K562 (cell line): Measurements from ENCODE around the gene CCDC106. TPM values are rescaled to one million over a fixed set of nuclear protein-coding genes. Genes with fewer than 3 reads are reported as not detected.
A peak's percentile ranks its signal among the peaks of the same experiment; 100 is the strongest.

ENCODE experiments used
- ATF4 ChIP-seq: fragments of 450-650 bp; formaldehyde crosslinking; IDR thresholded peaks from 2 replicates; pipeline ENCODE4 v1.4.0; 2022; ENCODE audit warnings: mild to moderate bottlenecking, moderate library complexity
- BCLAF1 ChIP-seq, 2 experiments: fragments of 450-650 bp in 1 of 2; IDR thresholded peaks; 2 replicates each; pipeline ENCODE4 v1.6.1; 2011 to 2017; ENCODE audit warnings: low read depth in 2 of 2, antibody characterized with exemption in 1 of 2, borderline replicate concordance in 1 of 2, low read length in 1 of 2, mild to moderate bottlenecking in 1 of 2, mixed read lengths in 1 of 2; ENCODE audit not compliant: control insufficient read depth in 1 of 2
- BDP1 ChIP-seq: IDR thresholded peaks from 3 replicates; pipeline ENCODE4 v1.6.1; 2011; ENCODE audit not compliant: insufficient read length, insufficient read depth
- CC2D1A ChIP-seq: fragments of 450-650 bp; IDR thresholded peaks from 2 replicates; pipeline ENCODE4 v1.6.1; 2017; ENCODE audit warnings: mild to moderate bottlenecking
- EGR1 ChIP-seq: fragments of 450-650 bp; conservative IDR thresholded peaks from 2 replicates; pipeline ENCODE4 v1.6.1; 2017; ENCODE audit warnings: mild to moderate bottlenecking
- EP400 ChIP-seq: fragments of 450-650 bp; IDR thresholded peaks from 2 replicates; pipeline ENCODE4 v1.6.1; 2017; ENCODE audit warnings: antibody characterized with exemption, mild to moderate bottlenecking, moderate library complexity
- FOXM1 ChIP-seq, 2 experiments: fragments of 450-650 bp in 1 of 2; sonication (generic) in 1 of 2; formaldehyde crosslinking in 1 of 2; IDR thresholded peaks; 2 replicates each; pipeline versions ENCODE4 v1.6.1 to v1.9.0; 2017 to 2022; ENCODE audit warnings: low read depth in 2 of 2, mild to moderate bottlenecking in 2 of 2, missing genetic modification reagents in 1 of 2, moderate library complexity in 1 of 2
- NCOA1 ChIP-seq: fragments of 450-650 bp; IDR thresholded peaks from 2 replicates; pipeline ENCODE4 v1.6.1; 2016; ENCODE audit warnings: low read depth
- RHOXF2B ChIP-seq: fragments of 250-450 bp; sonication (Bioruptor Pico); conservative IDR thresholded peaks from 2 replicates; pipeline ENCODE4 v1.5.1; 2021
- SP2 ChIP-seq: IDR thresholded peaks from 2 replicates; pipeline ENCODE4 v1.6.1; 2011; ENCODE audit warnings: mild to moderate bottlenecking, low read depth, low read length, moderate library complexity; ENCODE audit not compliant: poor library complexity, severe bottlenecking; ENCODE audit errors: extremely low read depth
- STAT6 ChIP-seq: sonication (generic); formaldehyde crosslinking; IDR thresholded peaks from 2 replicates; pipeline ENCODE4 v1.8.1; 2023; ENCODE audit warnings: mild to moderate bottlenecking, missing genetic modification reagents
- WHSC1 ChIP-seq: IDR thresholded peaks from one replicate; pipeline ENCODE4 v1.6.1; 2012; ENCODE audit warnings: low read length, control low read depth, inconsistent platforms
- YY1 ChIP-seq, 3 experiments: IDR thresholded peaks; 2 replicates each; pipeline ENCODE4 v1.6.1; 2011; ENCODE audit warnings: low read length in 2 of 3, mild to moderate bottlenecking in 2 of 3, moderate library complexity in 2 of 3, borderline replicate concordance in 1 of 3, control low read depth in 1 of 3, low read depth in 1 of 3; ENCODE audit not compliant: insufficient read depth in 3 of 3, insufficient replicate concordance in 2 of 3, control insufficient read depth in 1 of 3, insufficient read length in 1 of 3; ENCODE audit errors: extremely low read depth in 1 of 3
- ZKSCAN8 ChIP-seq: fragments of 200-800 bp; sonication (Bioruptor generic); IDR thresholded peaks from 2 replicates; pipeline ENCODE4 v1.6.1; 2016; ENCODE audit warnings: missing genetic modification characterization, missing compliant biosample characterization
- ZNF274 ChIP-seq: IDR thresholded peaks from 2 replicates; pipeline ENCODE4 v1.6.1; 2011; ENCODE audit warnings: low read depth, mild to moderate bottlenecking, low read length, moderate library complexity, borderline replicate concordance
- ZNF282 ChIP-seq: sonication (generic); formaldehyde crosslinking; IDR thresholded peaks from 2 replicates; pipeline ENCODE4 v1.8.1; 2023; ENCODE audit warnings: missing genetic modification reagents
- ZNF3 ChIP-seq: fragments of 250-450 bp; sonication (Bioruptor Pico); IDR thresholded peaks from 2 replicates; pipeline ENCODE4 v1.5.0; 2021; ENCODE audit warnings: mild to moderate bottlenecking, moderate library complexity
- polyA plus RNA-seq, 8 experiments: library from polyadenylated mRNA; depleted of rRNA in 4 of 8; stranded (reverse) in 5 of 8; unstranded in 3 of 8; fragments of >200 nt; fragmentation: Nextera tagmentation in 2 of 8; fragmentation: Illumina TruSeq in 1 of 8; extraction: Ambion mirVana in 2 of 8; extraction: Trizol in 1 of 8; gene quantifications; 2 replicates each; pipeline versions ENCODE4 v1.2.1 to v1.2.3, GENCODE V29; 2011 to 2014; ENCODE audit warnings: inconsistent platforms in 1 of 8, missing spikeins in 1 of 8
- total RNA-seq, 7 experiments: library from RNA; depleted of rRNA in 6 of 7; stranded (reverse); fragments of >200 nt in 6 of 7; fragmentation: Illumina TruSeq in 2 of 7; extraction: Trizol in 2 of 7; gene quantifications; 2 replicates each; pipeline versions ENCODE4 v1.2.1 to v1.2.3, GENCODE V29; 2011 to 2021; ENCODE audit warnings: low replicate concordance in 1 of 7
- TF ChIP-seq, protein P1 (sequence below): fragments of 450-650 bp; IDR thresholded peaks from 2 replicates; pipeline ENCODE4 v1.6.1; 2017; ENCODE audit warnings: mild to moderate bottlenecking, moderate library complexity

CCDC106 gene
- total and polyA plus RNA-seq, 9 of the 15 experiments (the other 6 are each of a cell fraction or from before 2014, with no cell fraction given): 0.10 to 27.5 (median 15.0) TPM; not detected in 1

DNA sequence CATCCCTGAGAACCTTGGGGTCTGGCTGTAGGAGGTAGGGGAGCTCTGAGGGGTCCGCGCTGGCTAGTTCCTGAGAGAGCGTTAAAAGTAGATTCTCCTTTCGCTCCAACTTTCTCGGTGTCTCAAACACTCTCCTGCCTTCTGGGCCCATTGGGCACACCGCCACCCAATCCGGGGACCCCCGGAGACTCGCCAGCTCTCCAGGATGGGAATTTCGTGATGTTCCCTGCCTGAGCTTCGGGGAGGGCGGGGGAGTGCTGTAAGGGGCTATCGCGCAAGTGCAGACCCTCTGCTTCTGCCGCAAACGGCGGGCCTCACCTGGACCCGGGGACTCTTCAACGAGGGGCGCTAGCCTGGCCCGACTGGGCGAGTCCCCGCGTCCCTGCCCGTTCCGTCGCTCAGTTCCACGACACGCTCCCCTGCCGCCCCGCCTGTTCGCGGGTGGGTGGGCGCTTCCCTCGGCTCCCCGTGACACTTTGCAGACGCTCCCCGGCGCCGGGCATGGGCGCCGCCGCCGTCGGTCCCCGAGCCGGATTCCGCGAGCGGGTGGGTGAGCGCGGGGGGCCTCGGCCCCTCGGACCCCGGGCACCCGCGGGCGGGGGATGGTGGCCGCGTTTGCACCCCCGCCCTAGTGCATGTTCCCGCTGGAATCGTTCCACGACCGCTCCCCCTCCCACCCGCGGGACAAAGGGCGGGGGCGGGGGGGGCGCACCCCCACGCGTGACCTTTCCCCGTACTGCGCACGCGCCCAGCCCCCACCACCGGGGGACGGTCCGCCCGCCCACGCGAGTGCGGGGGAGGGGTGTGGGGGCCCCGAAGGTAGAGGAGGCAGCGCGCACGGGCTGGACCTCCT is at the start of gene CCDC106 (continued):
- TF ChIP-seq RHOXF2B (CRISPR knock-in tag): no peak
- peak; percentile 99 for TF ChIP-seq EGR1
- no peak for TF ChIP-seq ZNF274
- no peak; the same call in 1 of the 2 replicates for TF ChIP-seq ZNF282 (CRISPR knock-in tag)
- TF ChIP-seq NCOA1: no peak
- no peak for TF ChIP-seq ZNF3 (CRISPR knock-in tag)
- TF ChIP-seq EP400: peak; percentile 69
- no peak for TF ChIP-seq BCLAF1 (IDR thresholded peaks at IDR 0.05; ENCODE audit: borderline replicate concordance in 1 of 2, control insufficient read depth in 1 of 2, low read depth in 2 of 2, low read length in 1 of 2)
- peak in 2 of 3 experiments; percentile 54 to 75 for TF ChIP-seq YY1 (IDR thresholded peaks at IDR 0.05; ENCODE audit: borderline replicate concordance in 1 of 3, control insufficient read depth in 1 of 3, extremely low read depth in 1 of 3, insufficient read depth in 3 of 3, insufficient read length in 1 of 3, insufficient replicate concordance in 2 of 3, low read depth in 1 of 3, low read length in 2 of 3)
- TF ChIP-seq BDP1: no peak
- TF ChIP-seq WHSC1: no peak
- TF ChIP-seq ZKSCAN8 (CRISPR knock-in tag): no peak
- TF ChIP-seq, protein P1, sequence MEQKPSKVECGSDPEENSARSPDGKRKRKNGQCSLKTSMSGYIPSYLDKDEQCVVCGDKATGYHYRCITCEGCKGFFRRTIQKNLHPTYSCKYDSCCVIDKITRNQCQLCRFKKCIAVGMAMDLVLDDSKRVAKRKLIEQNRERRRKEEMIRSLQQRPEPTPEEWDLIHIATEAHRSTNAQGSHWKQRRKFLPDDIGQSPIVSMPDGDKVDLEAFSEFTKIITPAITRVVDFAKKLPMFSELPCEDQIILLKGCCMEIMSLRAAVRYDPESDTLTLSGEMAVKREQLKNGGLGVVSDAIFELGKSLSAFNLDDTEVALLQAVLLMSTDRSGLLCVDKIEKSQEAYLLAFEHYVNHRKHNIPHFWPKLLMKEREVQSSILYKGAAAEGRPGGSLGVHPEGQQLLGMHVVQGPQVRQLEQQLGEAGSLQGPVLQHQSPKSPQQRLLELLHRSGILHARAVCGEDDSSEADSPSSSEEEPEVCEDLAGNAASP: no peak
- peak; percentile 94 for TF ChIP-seq FOXM1 (IDR thresholded peaks at IDR 0.05; ENCODE audit: low read depth)
- no peak for TF ChIP-seq FOXM1 (CRISPR knock-in tag; IDR thresholded peaks at IDR 0.05; ENCODE audit: low read depth)
- TF ChIP-seq ATF4: no peak
- TF ChIP-seq CC2D1A: no peak
- no peak for TF ChIP-seq SP2
- TF ChIP-seq STAT6: 0 out of 2 replicates have a peak, but pooled peaks have one; percentile 47
